Caki2 (cell line): Measurements from ENCODE around the gene SLC4A1. TPM values are rescaled to one million over a fixed set of nuclear protein-coding genes. Genes with fewer than 3 reads are reported as not detected.

Experiments used
- DNase-seq: peaks from one replicate; pipeline ENCODE4 v3.0.0-alpha.2; 2015; ENCODE audit warnings: low read depth
- in situ Hi-C: cut with HindIII; loops from 2 replicates; pipeline ENCODE4 v1.10.0; 2016; ENCODE audit warnings: low sequenced_read_pairs, low pct_unique_long_range_greater_than_20kb, mixed read lengths
- total RNA-seq: library from RNA; depleted of rRNA; stranded (reverse); fragments of >200 nt; shearing (Covaris generic); gene quantifications from 2 replicates; pipeline ENCODE4 v1.2.3, GENCODE V29; 2014; ENCODE audit warnings: low replicate concordance; rRNA removed

The SLC4A1 gene
- total RNA-seq: not detected in 2 replicates

DNA sequence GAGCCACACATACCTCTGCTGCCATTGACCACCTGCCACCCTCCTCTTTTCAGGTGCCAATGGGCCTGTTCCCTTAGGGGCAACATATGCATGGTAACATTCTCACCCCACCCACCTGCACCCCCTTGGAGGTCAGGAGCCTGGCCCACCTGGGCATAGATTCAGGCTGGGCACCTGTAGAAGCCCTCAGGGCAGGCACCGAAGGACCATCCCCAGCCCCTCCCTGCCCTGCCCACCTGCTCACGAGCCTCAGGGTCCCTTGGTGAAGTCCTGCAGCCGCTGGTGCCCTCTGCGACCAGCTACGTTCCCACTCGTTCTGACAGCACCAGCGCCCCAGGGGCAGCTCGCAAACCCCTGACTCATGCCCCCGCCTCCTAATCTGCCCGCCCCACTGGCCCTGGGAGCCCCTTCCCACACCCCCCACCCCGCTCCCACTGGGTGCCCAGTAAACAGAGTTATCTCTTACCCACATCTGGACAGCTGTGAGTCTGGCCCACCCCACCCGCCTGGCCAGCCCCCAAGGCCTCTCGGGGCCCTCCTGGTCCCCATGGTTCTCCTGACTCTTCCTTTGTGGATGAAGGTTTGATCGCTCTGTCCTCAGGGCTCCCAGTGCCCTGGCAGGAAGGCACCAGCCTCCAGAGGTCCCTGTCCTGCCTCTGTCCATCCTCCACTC is at the start of gene SLC4A1:
SLC4A1 (minus strand) TSS at position 318 of the 673 bp plus-strand sequence. CDS start 5,269 bp downstream, outside the sequence.
- no peak for DNase-seq
- in situ Hi-C loops: no loop called here

DNA sequence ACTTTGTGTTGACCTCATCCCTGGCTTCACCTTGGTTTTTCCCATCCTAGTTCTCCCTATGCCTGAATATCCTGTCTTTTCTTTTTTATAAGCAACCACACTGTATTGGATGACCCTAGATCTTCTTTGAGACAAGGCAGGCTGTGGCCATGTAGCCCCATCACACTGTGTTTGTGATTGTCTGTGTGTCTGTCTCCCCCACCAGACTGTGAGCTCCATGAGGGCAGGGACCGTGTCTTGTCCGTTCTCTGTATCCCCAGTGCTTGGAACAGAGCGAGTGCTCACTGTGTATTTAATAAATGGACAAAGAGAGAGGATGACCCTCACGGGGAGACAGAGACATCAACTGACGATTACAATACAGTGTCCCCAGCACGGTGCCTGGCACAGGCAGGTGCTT is 49.6 kb upstream of the SLC4A1 start:
- in situ Hi-C loops: no loop called here
- no peak for DNase-seq

DNA sequence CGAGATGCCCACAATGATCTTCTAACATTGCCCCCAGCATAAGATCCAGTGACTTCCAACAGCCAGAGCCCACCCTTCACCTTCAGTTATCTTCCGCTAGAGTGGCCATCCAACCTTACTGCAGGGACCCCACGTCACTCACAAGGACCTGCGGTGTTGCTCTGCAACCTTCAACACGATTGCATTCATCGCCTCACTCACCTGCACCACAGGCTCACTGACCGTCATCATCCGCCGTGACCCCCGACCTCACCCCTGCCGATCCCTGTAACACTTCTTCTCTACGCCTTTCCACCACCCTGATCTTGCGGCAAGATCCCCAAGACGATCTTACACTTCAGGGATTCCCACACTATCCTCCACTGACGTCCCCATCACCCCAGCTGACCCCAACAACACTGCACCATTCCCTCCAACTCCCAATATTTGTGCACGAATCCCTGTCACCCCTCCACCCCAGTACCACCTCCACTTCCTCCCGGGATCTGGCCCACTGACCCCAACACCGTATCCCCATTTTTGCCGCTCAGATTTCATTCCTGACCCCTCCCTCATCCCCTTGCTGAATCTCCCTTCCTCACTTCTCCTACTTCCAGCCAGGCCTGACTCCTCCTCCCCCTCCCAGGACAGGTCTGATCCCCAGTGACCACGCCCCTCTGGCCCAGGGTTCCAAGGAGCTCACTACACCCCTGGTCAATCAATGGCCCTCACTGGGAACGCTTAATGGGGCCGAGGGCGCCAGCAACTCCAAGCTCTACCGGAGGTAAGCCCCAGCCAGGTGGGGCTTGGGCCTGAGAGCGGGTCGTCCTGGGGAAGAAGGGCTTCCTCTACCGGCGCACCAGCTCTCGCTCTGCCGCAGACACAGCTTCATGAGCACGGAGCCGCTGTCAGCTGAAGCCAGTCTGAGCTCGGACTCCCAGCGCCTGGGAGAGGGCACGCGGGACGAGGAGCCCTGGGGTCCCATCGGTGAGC is 48.1 kb upstream of the SLC4A1 start:
- in situ Hi-C loops: no loop called here
- DNase-seq: no peak

DNA sequence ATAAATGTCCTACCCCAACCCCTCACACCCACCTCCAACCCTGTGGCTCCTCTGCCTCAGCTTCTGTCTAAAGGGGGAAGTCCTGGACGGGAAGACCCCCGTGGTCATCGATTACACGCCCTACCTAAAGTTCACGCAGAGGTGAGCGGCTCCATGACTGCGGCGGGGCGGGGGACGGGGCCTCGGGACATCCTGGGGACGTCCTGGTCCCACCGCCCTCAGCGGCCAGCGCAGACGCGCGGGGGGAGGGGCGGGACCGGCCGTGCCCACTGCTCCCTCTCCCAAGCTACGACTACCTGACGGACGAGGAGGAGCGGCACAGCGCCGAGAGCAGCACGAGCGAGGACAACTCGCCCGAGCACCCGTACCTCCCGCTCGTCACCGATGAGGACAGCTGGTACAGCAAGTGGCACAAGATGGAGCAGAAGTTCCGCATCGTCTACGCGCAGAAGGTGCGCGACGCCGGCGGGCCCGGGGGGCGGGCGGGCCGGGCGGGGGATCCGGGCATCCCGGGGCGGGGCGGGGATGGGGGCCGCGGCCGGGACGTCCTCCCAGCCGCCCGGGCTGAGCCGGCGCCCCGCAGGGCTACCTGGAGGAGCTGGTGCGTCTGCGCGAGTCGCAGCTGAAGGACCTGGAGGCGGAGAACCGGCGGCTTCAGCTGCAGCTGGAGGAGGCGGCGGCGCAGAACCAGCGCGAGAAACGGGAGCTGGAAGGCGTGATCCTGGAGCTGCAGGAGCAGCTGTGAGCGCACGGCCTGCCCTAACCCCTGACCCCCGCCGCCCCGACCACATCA is 47.1 kb upstream of the SLC4A1 start:
- in situ Hi-C loops: no loop called here

DNA sequence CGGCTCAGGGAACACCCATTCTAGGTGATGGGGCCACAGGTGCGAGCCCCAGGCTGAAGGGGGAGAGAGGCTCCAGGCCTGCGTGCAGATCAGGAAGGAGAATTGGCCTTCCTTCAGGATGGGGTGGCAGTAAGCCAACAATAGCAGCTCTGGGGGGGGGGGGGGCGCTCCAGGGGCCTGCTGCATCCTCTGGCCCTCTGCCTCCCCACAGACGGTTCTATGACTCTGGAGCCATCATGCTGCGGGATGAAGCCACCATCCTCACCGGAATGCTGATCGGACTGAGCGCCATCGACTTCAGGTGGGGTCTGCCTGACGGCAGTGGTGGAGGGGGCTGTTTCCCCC is 46.6 kb upstream of the SLC4A1 start:
- no peak for DNase-seq
- in situ Hi-C loops: no loop called here

More for the DNA sequence above, 47.1 kb upstream of the SLC4A1 start:
- DNase-seq: peak; percentile 50

DNA sequence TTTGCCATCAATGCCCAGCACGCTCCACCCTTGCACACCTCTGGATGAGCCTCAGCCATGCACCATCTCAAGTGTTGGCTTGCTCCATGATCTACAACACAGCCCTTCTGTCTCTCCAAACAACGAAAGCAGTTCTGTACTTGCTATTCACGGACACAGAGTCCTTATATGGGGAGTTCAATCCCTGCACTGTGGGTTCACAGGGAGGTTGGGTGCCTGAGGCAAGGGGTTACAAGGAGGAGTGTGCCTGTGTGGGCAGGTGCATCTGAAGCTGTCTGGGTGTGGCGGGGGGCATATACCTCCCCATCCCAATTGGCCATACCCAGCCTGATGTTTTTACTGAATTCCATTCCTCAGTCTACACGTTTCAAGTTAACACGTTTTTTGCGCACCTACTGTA is 46.1 kb upstream of the SLC4A1 start:
- no peak for DNase-seq

DNA sequence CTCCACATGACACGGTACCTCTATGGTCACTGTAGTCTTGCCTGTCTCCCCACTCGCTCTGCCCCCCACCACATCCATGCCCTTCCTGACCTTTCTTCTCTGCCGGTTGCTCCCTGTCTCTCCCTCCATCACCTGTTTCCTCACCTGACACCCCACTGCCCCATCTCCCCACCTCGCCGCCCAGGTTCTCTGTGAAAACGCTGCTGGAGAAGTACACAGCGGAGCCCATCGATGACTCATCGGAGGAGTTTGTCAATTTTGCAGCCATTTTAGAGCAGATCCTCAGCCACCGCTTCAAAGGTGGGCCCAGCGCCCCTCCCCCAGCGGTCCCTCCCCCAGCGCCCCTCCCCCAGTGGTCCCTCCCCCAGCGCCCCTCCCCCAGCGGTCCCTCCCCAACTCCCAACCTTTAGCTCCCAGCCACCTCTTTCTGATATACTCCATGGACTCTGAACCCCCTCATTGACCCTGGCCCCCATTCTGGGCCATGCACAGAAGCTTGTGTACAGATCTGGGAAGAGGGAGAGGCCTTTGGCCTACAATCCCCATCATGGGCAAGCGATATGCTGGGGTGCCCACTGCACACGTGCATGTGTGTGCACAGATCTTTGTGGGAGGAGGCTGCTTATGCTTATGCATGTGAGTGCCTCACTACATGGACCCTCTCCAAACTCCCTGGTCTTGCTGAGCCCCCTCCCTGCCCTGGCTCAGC is 44.6 kb upstream of the SLC4A1 start:
- DNase-seq: no peak
- in situ Hi-C loops: no loop called here

More for the DNA sequence above, 46.1 kb upstream of the SLC4A1 start:
- in situ Hi-C loops: no loop called here

DNA sequence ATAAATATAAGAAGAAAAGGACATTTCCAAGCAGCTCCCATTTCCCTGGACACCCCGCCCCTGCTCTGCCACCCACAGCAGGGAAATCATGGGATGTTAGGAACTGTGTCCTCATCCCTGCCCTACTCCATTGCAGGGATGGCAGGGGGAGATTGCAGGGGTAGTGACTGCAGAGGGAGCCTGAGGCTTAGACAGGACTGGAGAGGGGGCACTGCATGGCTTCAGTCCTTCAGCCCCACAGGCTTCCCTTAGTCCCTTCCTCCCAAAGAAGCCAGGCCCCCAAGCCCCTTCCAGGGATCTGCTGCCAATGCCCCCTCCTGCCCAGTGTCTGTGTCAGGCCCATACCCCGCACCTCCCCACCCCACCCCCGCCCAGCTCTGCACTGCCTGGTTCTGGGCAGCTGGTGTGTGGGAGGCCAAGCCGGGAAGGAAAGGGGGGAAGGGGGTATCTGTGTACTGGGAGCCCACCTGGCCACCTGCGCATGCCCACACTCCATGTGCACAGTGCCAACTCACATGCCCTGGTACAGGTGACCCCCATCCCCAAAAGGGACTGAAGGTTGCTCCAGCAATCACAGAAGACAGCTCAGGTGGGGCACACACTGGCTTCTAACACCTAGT is 43.7 kb upstream of the SLC4A1 start:
- no peak for DNase-seq
- in situ Hi-C loops: no loop called here

DNA sequence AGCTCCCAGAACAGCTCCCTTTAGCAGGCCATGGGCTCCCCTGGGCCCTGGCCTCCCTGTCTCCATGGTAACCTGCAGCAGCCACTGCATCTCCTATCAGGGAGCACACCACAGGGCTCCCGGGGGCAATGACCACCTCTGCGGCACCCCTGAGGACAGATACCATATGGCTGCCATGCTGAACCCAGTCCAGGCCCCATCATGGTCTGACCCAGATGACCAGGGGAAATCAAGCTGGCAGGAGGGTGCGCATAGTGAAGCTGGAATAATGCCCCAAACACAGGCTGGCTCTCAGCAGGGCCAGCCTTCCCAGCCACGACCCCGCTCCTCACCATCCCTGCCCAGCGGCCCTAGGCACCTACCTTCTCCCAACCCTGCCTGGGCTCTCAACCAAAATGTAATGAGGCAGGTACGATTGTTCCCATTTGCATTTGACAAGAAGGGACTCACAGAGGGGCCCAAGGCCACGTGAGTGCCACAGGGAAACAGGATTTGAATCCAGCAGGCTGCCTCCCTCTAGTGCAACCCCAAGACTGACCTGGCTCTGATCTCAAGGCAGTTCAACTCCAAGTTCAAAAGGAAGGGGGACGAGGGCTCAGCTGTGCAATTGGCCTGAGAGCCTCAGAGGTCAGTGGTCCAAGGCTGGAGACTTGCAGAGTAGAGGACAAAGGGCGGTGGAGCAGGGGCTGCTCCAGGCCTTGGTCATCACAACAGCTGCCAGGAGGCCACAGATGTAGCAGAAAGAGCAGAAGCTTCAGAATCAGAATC is 42.9 kb upstream of the SLC4A1 start:
- DNase-seq: no peak
- in situ Hi-C loops: no loop called here

DNA sequence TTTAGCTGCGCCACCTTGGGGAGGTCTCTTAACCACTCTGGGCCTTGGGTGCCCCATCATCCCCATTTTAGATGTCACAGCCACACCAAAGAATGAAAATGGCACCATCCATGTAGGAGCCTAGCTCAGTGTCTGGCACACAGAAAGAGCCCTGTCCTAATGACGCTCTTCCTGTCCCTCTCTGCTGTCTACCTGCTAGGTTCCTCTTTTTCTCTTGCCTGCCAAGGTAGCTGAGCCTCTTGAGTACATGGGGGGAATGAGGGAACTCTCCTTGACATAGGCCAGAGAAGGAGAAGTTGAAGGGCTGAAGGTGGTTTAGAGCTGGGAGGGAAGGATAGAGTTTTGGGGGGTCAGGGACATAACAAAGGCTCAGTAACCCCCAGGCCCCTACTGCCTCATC is 42.3 kb upstream of the SLC4A1 start:
- DNase-seq: no peak
- in situ Hi-C loops: no loop called here

DNA sequence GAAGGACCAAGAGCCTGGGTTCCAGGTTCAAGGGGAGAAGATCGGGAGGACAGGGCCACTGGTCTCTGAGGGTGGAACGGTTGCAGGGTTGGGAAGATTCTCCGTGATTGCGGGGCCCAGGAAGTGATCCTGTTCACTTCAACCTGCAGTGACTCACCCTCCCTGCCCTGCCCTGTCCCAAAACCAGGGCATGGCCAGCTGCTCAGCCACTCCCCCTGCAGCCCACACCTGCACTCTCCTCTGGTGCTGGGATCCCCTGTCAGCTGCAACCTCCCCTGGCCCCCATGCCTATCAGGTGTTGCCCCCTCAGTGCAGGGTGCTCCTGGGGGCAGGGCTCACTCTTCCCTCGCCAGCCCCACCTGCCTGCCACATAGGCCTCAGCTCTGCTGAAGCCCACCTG is 41.5 kb upstream of the SLC4A1 start:
- in situ Hi-C loops: no loop called here
- DNase-seq: no peak

DNA sequence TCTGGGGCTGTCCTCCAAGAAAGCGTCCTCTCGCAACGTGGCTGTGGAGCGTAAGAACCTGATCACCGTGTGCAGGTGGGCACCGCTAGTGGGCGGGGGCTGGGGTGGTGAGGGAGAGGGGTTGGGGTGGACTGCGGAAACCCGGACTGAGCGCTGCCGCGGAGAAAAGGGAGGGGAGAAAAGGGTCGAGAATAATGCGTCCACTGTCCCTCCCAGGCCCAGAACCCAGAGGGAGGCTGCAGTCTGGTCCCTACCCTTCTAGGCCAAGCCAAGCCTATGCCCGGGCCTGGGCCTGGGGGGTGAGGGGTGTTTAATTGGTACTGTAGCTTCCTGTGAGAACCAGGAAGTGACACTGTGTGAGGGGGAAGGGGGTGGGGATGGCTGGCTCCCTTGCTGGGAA is 40.9 kb upstream of the SLC4A1 start:
- DNase-seq: no peak
- in situ Hi-C loops: no loop called here

DNA sequence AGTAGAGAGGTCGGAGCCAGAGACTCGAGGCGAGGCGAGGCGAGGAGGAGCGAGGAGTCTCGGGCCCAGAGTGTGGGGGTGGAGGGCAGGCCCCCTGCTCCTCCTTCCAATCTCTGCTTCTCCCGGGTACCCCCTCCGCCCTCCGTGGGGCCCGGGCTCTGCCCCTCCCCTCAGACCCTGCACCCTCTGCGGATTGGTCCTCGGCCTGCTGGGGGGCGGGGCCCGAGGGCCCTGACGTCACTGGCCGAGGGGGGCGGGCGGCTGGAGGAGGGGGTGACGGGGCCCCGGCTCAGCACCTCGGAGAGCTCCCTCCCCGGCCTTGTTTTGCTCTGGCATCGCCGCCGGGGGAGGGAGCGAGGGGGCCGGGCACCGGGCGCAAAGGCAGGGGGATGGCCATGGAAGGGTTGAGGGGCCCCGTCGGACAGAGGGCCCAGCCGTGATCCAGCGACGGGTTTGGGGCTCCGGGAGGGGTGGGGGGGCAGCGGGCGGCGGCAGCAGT is 40.4 kb upstream of the SLC4A1 start, which contains the start of gene RUNDC3A:
RUNDC3A (plus strand) TSS at position 282 of the 499 bp plus-strand sequence. CDS start 232 bp downstream, outside the sequence.
- peak; percentile 77 for DNase-seq
- in situ Hi-C loops: no loop called here

DNA sequence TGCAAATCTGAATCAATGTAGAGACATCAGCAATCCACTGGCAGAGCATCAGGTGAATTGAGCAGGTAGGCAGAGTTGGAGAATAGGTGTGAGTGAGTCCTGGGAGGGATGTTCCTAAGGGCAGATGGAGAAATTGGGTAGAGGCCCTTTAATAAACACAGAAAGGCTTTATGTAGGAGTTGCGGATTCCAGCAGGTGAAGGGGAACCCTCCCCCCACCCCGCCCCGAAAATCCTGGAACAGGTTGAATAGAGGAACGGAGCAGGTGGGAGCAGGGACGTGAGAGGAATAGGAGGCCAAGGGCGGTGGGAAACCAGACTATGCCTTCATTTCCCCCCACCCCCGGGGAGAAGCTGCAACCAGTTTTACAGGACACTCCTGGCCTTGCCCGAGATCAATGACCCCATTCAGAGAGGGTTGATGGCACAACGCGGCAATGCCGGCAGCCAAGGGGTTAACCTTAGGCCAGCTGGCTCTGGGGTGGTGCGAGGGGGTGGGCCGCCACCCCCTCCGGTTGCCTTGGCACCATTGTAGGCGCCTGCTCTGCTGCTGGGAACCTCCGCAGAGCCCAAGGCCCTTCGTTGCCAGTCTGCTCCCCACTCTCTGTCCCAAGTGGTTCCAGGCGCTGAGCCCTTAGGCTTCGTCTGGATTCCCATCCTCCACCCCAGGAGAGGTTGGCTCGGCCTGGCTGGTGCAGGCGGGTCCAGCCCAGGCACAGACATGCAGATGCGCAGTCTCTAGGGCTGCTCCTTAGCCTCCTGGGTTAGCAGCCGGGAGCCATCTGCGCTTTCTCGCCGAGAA is 39.7 kb upstream of the SLC4A1 start:
- DNase-seq: peak; percentile 52
- in situ Hi-C loops: no loop called here

DNA sequence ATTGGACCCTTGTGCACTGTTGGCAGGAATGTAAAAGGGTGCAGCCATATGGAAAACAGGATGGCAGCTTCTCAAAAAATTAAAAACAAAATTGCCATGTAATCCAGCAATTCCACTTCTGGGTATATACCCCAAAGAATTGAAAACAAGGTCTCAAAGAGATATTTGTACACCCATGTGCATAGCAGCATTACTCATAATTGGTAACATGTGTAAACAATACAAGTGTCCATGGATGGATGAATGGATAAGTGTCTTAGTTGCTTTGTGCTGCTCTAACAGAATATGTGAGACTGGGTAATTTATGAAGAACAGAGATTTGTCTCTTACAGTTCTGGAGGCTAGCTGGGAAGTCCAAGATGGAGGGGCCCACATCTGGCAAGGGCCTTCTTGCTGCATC is 36.7 kb upstream of the SLC4A1 start:
- in situ Hi-C loops: no loop called here
- DNase-seq: no peak

DNA sequence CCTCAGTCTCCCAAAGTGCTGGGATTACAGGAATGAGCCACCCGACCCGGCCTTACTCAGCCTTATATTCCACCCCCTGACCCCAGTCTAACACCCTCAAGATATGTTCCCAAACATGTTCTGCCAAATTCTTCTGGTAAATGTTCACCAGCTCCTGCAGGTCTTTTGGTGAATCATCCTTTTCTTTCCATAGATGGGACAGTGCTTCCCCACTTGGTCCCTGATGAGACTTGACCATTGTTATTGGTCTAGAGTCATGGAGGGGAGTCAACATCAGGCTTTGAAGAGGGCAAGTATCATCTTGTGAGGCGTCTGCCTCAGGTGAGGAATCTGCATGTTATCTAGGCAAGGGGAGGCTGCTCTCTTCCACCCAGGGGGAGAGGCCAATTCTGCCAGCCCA is 30.0 kb upstream of the SLC4A1 start:
- in situ Hi-C loops: no loop called here

More for the DNA sequence above, 30.0 kb upstream of the SLC4A1 start:
- no peak for DNase-seq
